Right lobe of liver (tissue), 4 donors: ENCODE results near the gene ACTN4.

Experiments
- POLR2A ChIP-seq: fragments of 450-650 bp; IDR thresholded peaks from one replicate; pipeline ENCODE4 v1.6.1; 2017; ENCODE audit warnings: antibody characterized with exemption, mild to moderate bottlenecking
- TF ChIP-seq, protein P1 (sequence below), 4 donors: fragments of 200-600 bp in 3 of 4; fragments of 450-650 bp in 1 of 4; IDR thresholded peaks; one replicate each; pipeline versions ENCODE4 v1.5.1 to v1.8.0; 2016 to 2022; ENCODE audit warnings: antibody characterized with exemption in 4 of 4, mild to moderate bottlenecking in 2 of 4
- donor health status: DM: no; HTN: no; CAD: no.
- donor health status: DM: no; HTN: no; CAD: no.
- donor health status: DM: no; HTN: yes; CAD: no.

DNA sequence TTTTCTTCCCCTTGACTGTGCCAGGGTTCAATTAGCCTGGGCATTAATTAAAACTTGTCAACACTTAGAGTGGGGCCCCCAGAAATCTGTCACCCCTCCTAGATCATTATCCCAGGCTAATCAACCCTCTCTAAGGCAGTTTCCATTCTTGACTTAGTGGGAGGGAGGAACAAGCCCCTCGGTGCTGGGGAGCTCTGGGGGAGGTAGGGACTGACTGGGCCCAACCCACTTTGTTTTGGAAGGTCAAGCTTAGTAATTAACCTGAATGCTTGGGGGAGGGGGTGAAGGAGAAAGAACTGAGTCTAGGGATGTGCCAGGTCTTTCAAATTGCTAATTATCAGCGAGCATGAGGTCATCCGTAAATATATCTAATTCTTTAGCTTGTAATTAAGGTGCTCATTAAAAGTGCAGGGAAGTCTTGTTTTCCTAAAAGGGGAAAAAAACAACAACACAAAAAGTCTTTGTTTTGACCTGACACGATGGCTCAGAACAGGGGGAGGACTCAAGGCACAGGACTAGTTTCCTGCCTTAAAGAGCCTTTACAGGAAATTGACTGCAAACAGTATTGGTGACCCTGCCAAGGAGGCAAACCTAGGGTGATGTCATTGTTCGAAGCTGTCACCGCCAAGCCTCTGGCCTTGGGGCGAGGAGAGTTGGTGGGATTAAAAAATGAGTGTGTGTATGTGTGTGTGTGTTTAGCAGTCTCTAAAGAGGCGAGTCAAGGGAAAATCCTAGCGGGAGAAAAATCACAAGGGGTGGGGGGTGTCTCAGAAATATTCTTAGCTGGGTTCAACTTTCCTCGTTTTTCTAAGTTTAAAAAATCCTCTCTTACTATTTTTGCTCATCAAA is 19.4 kb downstream of the ACTN4 start:
- TF ChIP-seq, protein P1, sequence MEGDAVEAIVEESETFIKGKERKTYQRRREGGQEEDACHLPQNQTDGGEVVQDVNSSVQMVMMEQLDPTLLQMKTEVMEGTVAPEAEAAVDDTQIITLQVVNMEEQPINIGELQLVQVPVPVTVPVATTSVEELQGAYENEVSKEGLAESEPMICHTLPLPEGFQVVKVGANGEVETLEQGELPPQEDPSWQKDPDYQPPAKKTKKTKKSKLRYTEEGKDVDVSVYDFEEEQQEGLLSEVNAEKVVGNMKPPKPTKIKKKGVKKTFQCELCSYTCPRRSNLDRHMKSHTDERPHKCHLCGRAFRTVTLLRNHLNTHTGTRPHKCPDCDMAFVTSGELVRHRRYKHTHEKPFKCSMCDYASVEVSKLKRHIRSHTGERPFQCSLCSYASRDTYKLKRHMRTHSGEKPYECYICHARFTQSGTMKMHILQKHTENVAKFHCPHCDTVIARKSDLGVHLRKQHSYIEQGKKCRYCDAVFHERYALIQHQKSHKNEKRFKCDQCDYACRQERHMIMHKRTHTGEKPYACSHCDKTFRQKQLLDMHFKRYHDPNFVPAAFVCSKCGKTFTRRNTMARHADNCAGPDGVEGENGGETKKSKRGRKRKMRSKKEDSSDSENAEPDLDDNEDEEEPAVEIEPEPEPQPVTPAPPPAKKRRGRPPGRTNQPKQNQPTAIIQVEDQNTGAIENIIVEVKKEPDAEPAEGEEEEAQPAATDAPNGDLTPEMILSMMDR (IDR thresholded peaks at IDR 0.05), result no peak
- TF ChIP-seq POLR2A, result no peak
